Astrocyte of the spinal cord (primary cell): ENCODE measurements around the gene MYO16.
A peak's percentile ranks its signal among the peaks of the same experiment; 100 is the strongest.

Experiments
- DNase-seq: peaks from one replicate; pipeline ENCODE4 v3.0.0; 2011; ENCODE audit warnings: low read depth, low spot score
- H3K4me3 ChIP-seq: 2 replicates; pipeline ENCODE4 v1.5.1; 2011; ENCODE audit warnings: low read depth, mild to moderate bottlenecking, low read length, moderate library complexity
- CTCF ChIP-seq: IDR thresholded peaks from 2 replicates; pipeline ENCODE4 v1.5.1; 2012; ENCODE audit warnings: low read depth, mild to moderate bottlenecking, low read length, inconsistent platforms
- in situ Hi-C: cut with HindIII; loops from 2 replicates; pipeline ENCODE4 v1.10.0; 2017; ENCODE audit warnings: low sequenced_read_pairs

The MYO16 gene

GRCh38 chr13:108924134-108924533 lies 294.7 kb downstream of the MYO16 start:
- no peak overlapping the region for H3K4me3 ChIP-seq
- peak; percentile 20 for DNase-seq
- in situ Hi-C loops: no loop called here
- no peak for TF ChIP-seq CTCF

GRCh38 chr13:108924541-108924940 lies 295.1 kb downstream of the MYO16 start:
- DNase-seq: no peak
- no peak overlapping the region for H3K4me3 ChIP-seq
- in situ Hi-C loops: no loop called here
- TF ChIP-seq CTCF: no peak

- no peak overlapping the region for H3K4me3 ChIP-seq
- no peak for TF ChIP-seq CTCF
- DNase-seq: no peak
- in situ Hi-C loops: no loop called here
These were observed 295.7 kb downstream of the MYO16 start for GRCh38 chr13:108925070-108925469.

- in situ Hi-C loops: no loop called here
- no peak overlapping the region for H3K4me3 ChIP-seq
- no peak for DNase-seq
- TF ChIP-seq CTCF: no peak
These were observed 297.5 kb downstream of the MYO16 start for GRCh38 chr13:108926862-108927261.

DNA sequence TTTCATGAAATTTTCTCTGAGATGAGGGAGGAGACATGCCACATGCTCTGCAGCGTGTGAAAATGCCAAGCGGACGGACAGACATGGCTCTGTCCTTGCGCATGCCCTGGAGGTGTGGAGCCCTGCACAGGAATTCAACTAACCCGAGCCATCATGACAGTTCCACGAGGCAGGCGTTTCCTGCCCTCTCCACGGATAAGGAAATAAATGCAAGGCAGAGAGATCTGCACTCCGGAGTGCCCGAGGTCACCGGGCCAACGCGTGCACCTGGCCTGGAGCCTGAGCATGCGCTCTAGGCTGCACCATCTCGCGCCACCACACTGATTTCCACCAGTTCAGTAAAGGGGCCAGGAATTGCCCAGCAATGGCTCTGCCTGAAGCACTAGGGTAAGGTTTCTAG lies 298.2 kb downstream of the MYO16 start:
- H3K4me3 ChIP-seq: no peak overlapping the region
- no peak for TF ChIP-seq CTCF
- DNase-seq: no peak
- in situ Hi-C loops: no loop called here

GRCh38 chr13:108929532-108930206 lies 300.3 kb downstream of the MYO16 start:
- TF ChIP-seq CTCF: no peak
- no peak for DNase-seq
- in situ Hi-C loops: no loop called here
- no peak overlapping the region for H3K4me3 ChIP-seq

DNA sequence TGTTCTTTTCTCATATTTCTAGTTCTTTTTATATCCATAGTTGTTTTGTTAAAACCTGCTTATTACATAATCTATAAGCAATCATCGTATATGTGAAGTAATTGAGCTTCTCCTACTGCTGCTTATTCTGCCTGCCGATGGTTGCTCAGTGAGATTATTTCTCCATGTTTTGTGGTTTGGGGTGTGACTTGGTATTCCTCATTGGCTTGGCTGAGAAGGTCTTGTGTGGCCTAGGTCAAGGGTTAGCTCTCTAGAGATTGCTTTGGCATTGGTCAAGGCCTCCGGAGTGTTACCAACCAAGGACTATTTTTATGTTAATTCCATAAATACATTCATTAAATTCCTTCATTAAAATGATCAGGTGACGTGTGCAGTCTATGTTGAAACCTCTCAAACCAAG lies 302.8 kb downstream of the MYO16 start:
- no peak overlapping the region for H3K4me3 ChIP-seq
- no peak for TF ChIP-seq CTCF
- no peak for DNase-seq
- in situ Hi-C loops: no loop called here
